CD14-positive monocyte (primary cell): Measurements from ENCODE around the gene SH2D2A. TPM values are rescaled to one million over a fixed set of nuclear protein-coding genes. Genes with fewer than 3 reads are reported as not detected.

ENCODE experiments used
- DNase-seq, 3 donors: peaks; one replicate each; pipeline ENCODE4 v3.0.0-alpha.2; 2011 to 2022
- H2AFZ ChIP-seq: 2 replicates; pipeline ENCODE4 v1.6.0; 2012; ENCODE audit warnings: mild to moderate bottlenecking, low read depth, low read length, inconsistent platforms; ENCODE audit not compliant: insufficient read depth, poor library complexity, severe bottlenecking
- H3K27ac ChIP-seq, 2 donors: 1 replicate in 1 of 2; 2 replicates in 1 of 2; pipeline ENCODE4 v1.5.1; 2012 to 2013; ENCODE audit warnings: low read length in 2 of 2, control low read depth in 1 of 2, inconsistent platforms in 1 of 2, low read depth in 1 of 2, mild to moderate bottlenecking in 1 of 2
- H3K27me3 ChIP-seq, 2 donors: one replicate each; pipeline versions ENCODE4 v1.6.0 to v1.6.1; 2011 to 2013; ENCODE audit warnings: low read length in 2 of 2; ENCODE audit not compliant: control insufficient read depth in 2 of 2, insufficient read depth in 2 of 2
- H3K36me3 ChIP-seq, 2 donors: replicated peaks in 1 of 2; 1 replicate in 1 of 2; 2 replicates in 1 of 2; pipeline versions ENCODE4 v1.5.1 to v1.6.1; 2012 to 2013; ENCODE audit warnings: low read length in 2 of 2, control low read depth in 1 of 2, inconsistent platforms in 1 of 2, mild to moderate bottlenecking in 1 of 2; ENCODE audit not compliant: insufficient read depth in 2 of 2, control insufficient read depth in 1 of 2
- H3K4me1 ChIP-seq, 2 donors: 1 replicate in 1 of 2; 2 replicates in 1 of 2; pipeline versions ENCODE4 v1.5.1 to v1.6.1; 2012 to 2013; ENCODE audit warnings: low read length in 2 of 2, control low read depth in 1 of 2, inconsistent platforms in 1 of 2, mild to moderate bottlenecking in 1 of 2, moderate library complexity in 1 of 2; ENCODE audit not compliant: insufficient read depth in 2 of 2, control insufficient read depth in 1 of 2
- H3K4me2 ChIP-seq: replicated peaks from 2 replicates; pipeline ENCODE3; 2012; ENCODE audit warnings: low read length, moderate library complexity, mild to moderate bottlenecking; ENCODE audit not compliant: poor library complexity, severe bottlenecking; ENCODE audit errors: extremely low read depth
- H3K4me3 ChIP-seq, 3 experiments: fragments of 200-600 bp in 1 of 3; sonication (generic) in 1 of 3; replicated peaks in 1 of 3; 1 replicate in 2 of 3; 2 replicates in 1 of 3; pipeline ENCODE4 v1.5.1; 2011 to 2013; ENCODE audit warnings: low read length in 3 of 3, mild to moderate bottlenecking in 3 of 3, control low read depth in 2 of 3, low read depth in 2 of 3, inconsistent platforms in 1 of 3, moderate library complexity in 1 of 3
- H3K79me2 ChIP-seq: 2 replicates; pipeline ENCODE4 v1.6.0; 2012; ENCODE audit warnings: mild to moderate bottlenecking, control low read depth, inconsistent platforms, low read length, moderate library complexity; ENCODE audit not compliant: insufficient read depth
- H3K9ac ChIP-seq: 2 replicates; pipeline ENCODE4 v1.6.0; 2017; ENCODE audit warnings: low read length, mild to moderate bottlenecking; ENCODE audit not compliant: insufficient read depth, poor library complexity, severe bottlenecking
- H3K9me3 ChIP-seq, 2 donors: replicated peaks in 1 of 2; 1 replicate in 1 of 2; 2 replicates in 1 of 2; pipeline versions ENCODE4 v1.5.1 to v1.6.1; 2012 to 2013; ENCODE audit warnings: low read length in 2 of 2, control low read depth in 1 of 2; ENCODE audit not compliant: control insufficient read depth in 1 of 2, insufficient read depth in 1 of 2
- H4K20me1 ChIP-seq: 2 replicates; pipeline ENCODE4 v1.6.0; 2012; ENCODE audit warnings: mild to moderate bottlenecking, low read length, control low read depth, moderate library complexity; ENCODE audit not compliant: insufficient read depth
- H3K27ac Mint-ChIP-seq, 7 donors: one replicate each; pipeline ENCODE4 v1.8.0; 2020; ENCODE audit warnings: mild to moderate bottlenecking in 7 of 7, mixed read lengths in 7 of 7, moderate library complexity in 6 of 7, inconsistent platforms in 2 of 7
- H3K27me3 Mint-ChIP-seq, 3 donors: one replicate each; pipeline ENCODE4 v1.8.0; 2021 to 2022; ENCODE audit warnings: low read depth in 3 of 3, mild to moderate bottlenecking in 3 of 3, mixed read lengths in 3 of 3, moderate library complexity in 3 of 3, inconsistent platforms in 1 of 3
- H3K36me3 Mint-ChIP-seq, 2 donors: one replicate each; pipeline ENCODE4 v1.8.0; 2020; ENCODE audit warnings: mixed read lengths in 2 of 2, inconsistent platforms in 1 of 2, mild to moderate bottlenecking in 1 of 2
- H3K4me1 Mint-ChIP-seq: one replicate; pipeline ENCODE4 v1.8.0; 2020; ENCODE audit warnings: mild to moderate bottlenecking, mixed read lengths
- H3K4me3 Mint-ChIP-seq, 2 donors: one replicate each; pipeline ENCODE4 v1.8.0; 2020; ENCODE audit warnings: mild to moderate bottlenecking in 2 of 2, mixed read lengths in 2 of 2, moderate library complexity in 1 of 2
- H3K9me3 Mint-ChIP-seq, 7 donors: one replicate each; pipeline ENCODE4 v1.8.0; 2020 to 2022; ENCODE audit warnings: mixed read lengths in 7 of 7, mild to moderate bottlenecking in 6 of 7, moderate library complexity in 6 of 7, inconsistent platforms in 2 of 7
- CTCF ChIP-seq: fragments of 200-600 bp; IDR thresholded peaks from one replicate; pipeline ENCODE4 v1.8.0; 2022; ENCODE audit warnings: antibody characterized with exemption, mild to moderate bottlenecking
- WGBS: methylation state at CpG from one replicate; pipeline ENCODE4 v1.1.5; 2013; ENCODE audit warnings: missing lambda C conversion rate; ENCODE audit not compliant: insufficient coverage; 5-methylcytosine and 5-hydroxymethylcytosine counted together
- intact Hi-C, 2 donors: fragments of 100-400 bp; cut with micrococcal nuclease; formaldehyde crosslinking; loops; one replicate each; pipeline versions ENCODE4 v1.15.0 to v1.15.1; 2023
- polyA plus RNA-seq, 3 donors: library from polyadenylated mRNA; depleted of rRNA in 1 of 3; unstranded in 2 of 3; stranded (reverse) in 1 of 3; fragments of 300-500 nt in 2 of 3; fragments of >200 nt in 1 of 3; fragmentation: Illumina TruSeq in 2 of 3; gene quantifications; 1 replicate in 2 of 3; 2 replicates in 1 of 3; pipeline ENCODE4 v1.2.3, GENCODE V29; 2012 to 2021

SH2D2A gene
- polyA plus RNA-seq, 3 donors: 0.17 to 0.20 TPM; not detected in 1

- peaks cover 21% of the 10 kb centered on the region for H3K4me1 Mint-ChIP-seq
- DNase-seq: no peak
- no peak for TF ChIP-seq CTCF
- Histone ChIP-seq H3K4me3 (no peak overlapping the region), H3K27ac (no peak overlapping the region), H3K27me3 (no peaks in the 10 kb centered on the region), H3K4me2 (no peak overlapping the region), H3K9me3 (no peaks in the 10 kb centered on the region), H3K9ac (no peak overlapping the region), H3K36me3 (peaks cover 8 to 17% of the 10 kb centered on the region in 2 donors), H4K20me1 (no peaks in the 10 kb centered on the region), H2AFZ (no peak overlapping the region), H3K4me1 (peaks cover 14 to 15% of the 10 kb centered on the region in 2 donors), H3K79me2 (no peaks in the 10 kb centered on the region)
- H3K27ac Mint-ChIP-seq: peak overlapping the region in 1 of 7 donors; percentile 63
- H3K4me3 Mint-ChIP-seq: no peak overlapping the region
- H3K36me3 Mint-ChIP-seq: peaks cover 11 to 20% of the 10 kb centered on the region in 2 donors
- WGBS: 80% methylated on average over 1 of the region's 3 CpGs
- H3K27me3 Mint-ChIP-seq: peaks cover 5 to 6% (median 6%) of the 10 kb centered on the region in 3 donors
- intact Hi-C loops: no loop called here
- H3K9me3 Mint-ChIP-seq: no peaks in the 10 kb centered on the region
These were observed 10.7 kb downstream of the SH2D2A start for GRCh38 chr1:156805766-156806511.

GRCh38 chr1:156804572-156805243 lies 11.9 kb downstream of the SH2D2A start:
- H3K4me1 Mint-ChIP-seq: peaks cover 21% of the 10 kb centered on the region
- 44% methylated on average over 6 of the region's 6 CpGs for WGBS
- peak; percentile 49 to 66 (median 66) for DNase-seq
- Histone ChIP-seq H3K27me3 (no peaks in the 10 kb centered on the region), H3K4me2 (no peak overlapping the region), H3K79me2 (no peaks in the 10 kb centered on the region), H3K36me3 (peaks cover 20 to 29% of the 10 kb centered on the region in 2 donors), H3K4me3 (no peak overlapping the region), H2AFZ (no peak overlapping the region), H4K20me1 (no peaks in the 10 kb centered on the region), H3K9ac (no peak overlapping the region), H3K9me3 (no peaks in the 10 kb centered on the region), H3K4me1 (peaks cover 14 to 15% of the 10 kb centered on the region in 2 donors), H3K27ac (peak overlapping the region; percentile 23 to 27)
- intact Hi-C loops: no loop called here
- peaks cover under 1 to 6% (median 5%) of the 10 kb centered on the region in 3 donors for H3K27me3 Mint-ChIP-seq
- H3K4me3 Mint-ChIP-seq: peak overlapping the region in 1 of 2 donors; percentile 78
- H3K36me3 Mint-ChIP-seq: peaks cover 23 to 33% of the 10 kb centered on the region in 2 donors
- TF ChIP-seq CTCF: no peak
- peak overlapping the region; percentile 8 to 85 (median 70) for H3K27ac Mint-ChIP-seq
- no peaks in the 10 kb centered on the region for H3K9me3 Mint-ChIP-seq
